Stimulated activated CD8-positive, alpha-beta memory T cell treated with anti-CD3 and anti-CD28 coated beads, Interleukin-4, amount 100 ng/mL, for 48 hours (primary cell): ENCODE data around the gene LRFN4.

ENCODE experiments used
- DNase-seq: peaks from one replicate; pipeline ENCODE4 v3.0.0-alpha.2; 2020

LRFN4 gene

GRCh38 chr11:66858939-66859685 lies 2.2 kb downstream of the LRFN4 start:
- DNase-seq = no peak

GRCh38 chr11:66859686-66860448 lies 3.0 kb downstream of the LRFN4 start:
- DNase-seq = no peak

GRCh38 chr11:66860449-66860831 lies 3.6 kb downstream of the LRFN4 start:
- DNase-seq = no peak

GRCh38 chr11:66861038-66861773 lies 4.3 kb downstream of the LRFN4 start:
- no peak for DNase-seq

GRCh38 chr11:66861774-66862558 lies 5.1 kb downstream of the LRFN4 start:
- DNase-seq = no peak

GRCh38 chr11:66862559-66863037 lies 5.7 kb downstream of the LRFN4 start:
- no peak for DNase-seq

- DNase-seq = no peak
Measured at GRCh38 chr11:66863428-66864125, 6.7 kb downstream of the LRFN4 start.

- DNase-seq = no peak
Measured at GRCh38 chr11:66864172-66864901, 7.5 kb downstream of the LRFN4 start.

GRCh38 chr11:66864924-66865697 lies 8.2 kb downstream of the LRFN4 start:
- DNase-seq = no peak

- DNase-seq = no peak
Measured at GRCh38 chr11:66866007-66866406, 9.1 kb downstream of the LRFN4 start.

- DNase-seq = no peak
Measured at GRCh38 chr11:66866511-66866986, 9.7 kb downstream of the LRFN4 start.

GRCh38 chr11:66867425-66868040 lies 10.7 kb downstream of the LRFN4 start:
- DNase-seq = no peak

GRCh38 chr11:66868082-66868725 lies 11.3 kb downstream of the LRFN4 start:
- DNase-seq = no peak

- DNase-seq = peak; percentile 88
Measured at GRCh38 chr11:66868726-66869566, 12.1 kb downstream of the LRFN4 start.

- DNase-seq = no peak
Measured at GRCh38 chr11:66869567-66869870, 12.7 kb downstream of the LRFN4 start.

GRCh38 chr11:66870131-66870530 lies 13.3 kb downstream of the LRFN4 start:
- DNase-seq = no peak

- no peak for DNase-seq
Measured at GRCh38 chr11:66870616-66871520, 14.0 kb downstream of the LRFN4 start.

- DNase-seq = no peak
Measured at GRCh38 chr11:66871521-66871901, 14.6 kb downstream of the LRFN4 start.
